GM18499 (cell line): ENCODE measurements around the gene SRRM4.
"Not testable (repeated sequence)": the region's sequence is repeated elsewhere in the genome, so short reads cannot be mapped to it uniquely, and the experiment has no call there.

Experiments used
- ATAC-seq: cut with Tn5 transposase; IDR thresholded peaks from one replicate; pipeline ENCODE4 v1.9.1; 2021; ENCODE audit warnings: moderate number of reproducible peaks; ENCODE audit not compliant: insufficient read depth, unreplicated experiment

Gene SRRM4

GRCh38 chr12:119104969-119105368 lies 123.6 kb downstream of the SRRM4 start:
- not testable (repeated sequence) for ATAC-seq

- ATAC-seq = no peak
Observed at GRCh38 chr12:119113496-119113986, 132.2 kb downstream of the SRRM4 start.

- no peak for ATAC-seq
Observed at GRCh38 chr12:119114294-119114693, 133.0 kb downstream of the SRRM4 start.

GRCh38 chr12:119115296-119115905 lies 134.1 kb downstream of the SRRM4 start:
- ATAC-seq = no peak

GRCh38 chr12:119117936-119118335 lies 136.6 kb downstream of the SRRM4 start:
- ATAC-seq = no peak

GRCh38 chr12:119118625-119119024 lies 137.3 kb downstream of the SRRM4 start:
- ATAC-seq = no peak

GRCh38 chr12:119122047-119122446 lies 140.7 kb downstream of the SRRM4 start:
- ATAC-seq = no peak

GRCh38 chr12:119122751-119123150 lies 141.4 kb downstream of the SRRM4 start:
- no peak for ATAC-seq

GRCh38 chr12:119128527-119128926 lies 147.2 kb downstream of the SRRM4 start:
- no peak for ATAC-seq

- no peak for ATAC-seq
Observed at GRCh38 chr12:119129827-119130434, 148.6 kb downstream of the SRRM4 start.

GRCh38 chr12:119130523-119130922 lies 149.2 kb downstream of the SRRM4 start:
- ATAC-seq = no peak

GRCh38 chr12:119134284-119135072 lies 153.1 kb downstream of the SRRM4 start:
- ATAC-seq = no peak

GRCh38 chr12:119136811-119137410 lies 155.6 kb downstream of the SRRM4 start:
- no peak for ATAC-seq

- ATAC-seq = no peak
Observed at GRCh38 chr12:119139448-119139847, 158.1 kb downstream of the SRRM4 start.

- ATAC-seq = no peak
Observed at GRCh38 chr12:119145367-119145766, 164.0 kb downstream of the SRRM4 start.

- no peak for ATAC-seq
Observed at GRCh38 chr12:119147847-119148448, 166.6 kb downstream of the SRRM4 start.

GRCh38 chr12:119149270-119149669 lies 167.9 kb downstream of the SRRM4 start:
- no peak for ATAC-seq

- ATAC-seq = no peak
Observed at GRCh38 chr12:119151445-119152026, 170.2 kb downstream of the SRRM4 start.

GRCh38 chr12:119153477-119154434 lies 172.4 kb downstream of the SRRM4 start:
- ATAC-seq = no peak
